Heart right ventricle (tissue), 16 donors: ENCODE results near the gene ZNF785. TPM values are rescaled to one million over a fixed set of nuclear protein-coding genes. Genes with fewer than 3 reads are reported as not detected.

Experiments used
- ATAC-seq, 8 donors: fragments of 200-7000 bp; cut with Tn5 transposase; one replicate each; pipeline ENCODE4 v1.9.1; 2020; ENCODE audit warnings: mild to moderate bottlenecking in 8 of 8, moderate library complexity in 8 of 8, moderate number of reproducible peaks in 1 of 8
- DNase-seq, 2 donors: peaks; one replicate each; pipeline ENCODE4 v3.0.0-alpha.2; 2020
- H3K27ac ChIP-seq, 10 donors: fragments of 200-600 bp; sonication (generic) in 2 of 10; one replicate each; pipeline versions ENCODE4 v1.5.0 to v1.8.0; 2020 to 2022; ENCODE audit warnings: mild to moderate bottlenecking in 3 of 10
- H3K27me3 ChIP-seq, 7 donors: fragments of 200-600 bp; one replicate each; pipeline ENCODE4 v1.8.0; 2021 to 2022; ENCODE audit warnings: mild to moderate bottlenecking in 2 of 7
- H3K36me3 ChIP-seq, 9 donors: fragments of 200-600 bp; sonication (generic) in 1 of 9; one replicate each; pipeline versions ENCODE4 v1.5.0 to v1.8.0; 2020 to 2022; ENCODE audit warnings: mild to moderate bottlenecking in 2 of 9
- H3K4me1 ChIP-seq, 9 donors: fragments of 200-600 bp; sonication (generic) in 1 of 9; one replicate each; pipeline versions ENCODE4 v1.5.0 to v1.8.0; 2020 to 2022; ENCODE audit warnings: mild to moderate bottlenecking in 4 of 9
- H3K4me3 ChIP-seq, 10 donors: fragments of 200-600 bp; sonication (generic) in 2 of 10; one replicate each; pipeline versions ENCODE4 v1.5.0 to v1.8.0; 2020 to 2022; ENCODE audit warnings: mild to moderate bottlenecking in 7 of 10, moderate library complexity in 2 of 10
- H3K9me3 ChIP-seq, 11 donors: fragments of 200-600 bp in 10 of 11; sonication (generic) in 2 of 11; one replicate each; pipeline versions ENCODE4 v1.5.0 to v1.8.0; 2013 to 2022; ENCODE audit warnings: mild to moderate bottlenecking in 2 of 11, control low read depth in 1 of 11, moderate library complexity in 1 of 11
- CTCF ChIP-seq, 9 donors: fragments of 200-600 bp; sonication (generic) in 2 of 9; IDR thresholded peaks; one replicate each; pipeline versions ENCODE4 v1.5.0 to v1.8.0; 2021 to 2022; ENCODE audit warnings: antibody characterized with exemption in 9 of 9, mild to moderate bottlenecking in 5 of 9, moderate library complexity in 1 of 9
- WGBS, 2 donors: extraction: QIAGEN DNeasy Blood & Tissue Kit; methylation state at CpG; one replicate each; pipeline ENCODE4 v1.1.7; 2013; ENCODE audit warnings: inconsistent platforms in 1 of 2; 5-methylcytosine and 5-hydroxymethylcytosine counted together
- intact Hi-C, 10 donors: fragments of 100-400 bp; cut with DNase I; formaldehyde crosslinking; loops; one replicate each; pipeline versions ENCODE4 v1.11.1 to v1.14.2; 2022
- polyA plus RNA-seq, 2 donors: library from polyadenylated mRNA; stranded (reverse); fragments of 200-250 nt; gene quantifications; one replicate each; pipeline ENCODE4 v1.2.3, GENCODE V29; 2013
- total RNA-seq, 10 donors: library from RNA; stranded (reverse); fragmentation: NEBNext Ultra II Directional in 3 of 10; extraction: Animal tissue kit (Norgen Biotek cat#: 25700) in 3 of 10; gene quantifications; one replicate each; pipeline versions ENCODE4 v1.2.1 to v1.2.4, GENCODE V29; 2021 to 2023
- donor health status: Arrhythmogenic right ventricular cardiomyopathy.
- donor health status: ischemic (EF 13 %, LVEDD 7.1; RV severe dilation, severe dysfunction).
- donor health status: healthy with polysubstance abuse.
- donor health status: DM: no; HTN: yes; CAD: no.
- donor health status: DM: no; HTN: no; CAD: no.
- donor health status: ischemic (EF 25% LVEDD 6.9; RV normal size, moderate dysfunction).
- donor health status: ischemic (EF 25% LVEDD 5.7; RV mildly dilated, moderate dysfunction).
- donor health status: healthy.
- donor health status: DM: yes; HTN: yes; CAD: no.
- donor health status: Ischemic cardiomyopathy.
- donor health status: ischemic (EF 35%, LVEDD 5.7; RV mildly dilated, moderate dysfunction).
- donor health status: nonischemic (EF 11% LVEDD 7.7; RV severe dilation, severe dysfunction).
- donor health status: DM: yes; HTN: yes; CAD: no.
- donor health status: PGD.
- donor health status: ischemic (EF 29% LVEDD 5.4; RV normal size, mild dysfunction).
- donor health status: nonischemic (EF 23%, LVEDD 6.1; RV moderate dilation, normal function).

Gene ZNF785
- total and polyA plus RNA-seq, 12 donors, result 2.8 to 8.4 (median 5.4) TPM

- intact Hi-C loops, result loop anchor here in 9 of 10 donors (1.0 to 10.0 kb wide), 10 partner anchors 22 to 470 kb away; partner anchors contain the start of genes ZNF764 (in 6 of the 9), ZNF785 (in 4 of the 9), ZNF688 (in 2 of the 9) and ALDOA (in 1 of the 9)
- Histone ChIP-seq H3K9me3 (no peaks in the 10 kb centered on the region), H3K36me3 (peaks cover 0 to 34% (median 18%) of the 10 kb centered on the region in 9 donors), H3K4me3 (peak within 1 kb of the TSS; percentile 71 to 94 (median 80)), H3K27me3 (no peaks in the 10 kb centered on the region), H3K27ac (peak within 1 kb of the TSS; percentile 78 to 98 (median 96)), H3K4me1 (peaks cover 0 to 39% (median 30%) of the 10 kb centered on the region in 9 donors)
- 1% methylated on average over 70 of the region's 70 CpGs for WGBS, 2 donors
- ATAC-seq (peak; percentile 85 to 96 (median 94)), DNase-seq (peak; percentile 94)
- peak in 2 of 9 donors; percentile 3 to 26 for TF ChIP-seq CTCF (IDR thresholded peaks at IDR 0.05)
Measured at GRCh38 chr16:30534368-30535105, 51.0 kb downstream of the ZNF785 start, which contains the start of gene ZNF747. TSS of gene ZNF747 (minus strand) at chr16:30534858. CDS start at chr16:30534679, 179 bp downstream.

- no peak for DNase-seq
- H3K27me3 ChIP-seq, result no peaks in the 10 kb centered on the region
- no peak for TF ChIP-seq CTCF (IDR thresholded peaks at IDR 0.05)
- peak in 2 of 8 donors; percentile 2 to 18 for ATAC-seq
- H3K4me1 ChIP-seq, result peaks cover 0 to 38% (median 26%) of the 10 kb centered on the region in 9 donors
- H3K27ac ChIP-seq, result peak overlapping the region; percentile 78 to 98 (median 96)
- peak overlapping the region; percentile 71 to 94 (median 80) for H3K4me3 ChIP-seq
- no peaks in the 10 kb centered on the region for H3K9me3 ChIP-seq
- intact Hi-C loops, result loop anchor here in 8 of 10 donors (2.0 to 10.0 kb wide), 9 partner anchors 23 to 469 kb away; partner anchors contain the start of genes ZNF785 (in 4 of the 8), ZNF688 (in 2 of the 8), ZNF764 (in 2 of the 8) and ALDOA (in 1 of the 8)
- H3K36me3 ChIP-seq, result peaks cover 0 to 34% (median 18%) of the 10 kb centered on the region in 9 donors
- 18 to 22% methylated on average over 29 of the region's 29 CpGs for WGBS, 2 donors
Measured at GRCh38 chr16:30533748-30534367, 51.6 kb downstream of the ZNF785 start.

GRCh38 chr16:30533146-30533522, 52.4 kb downstream of the ZNF785 start:
- Histone ChIP-seq H3K27ac (peak overlapping the region in 5 of 10 donors; percentile 89 to 98 (median 98)), H3K36me3 (peaks cover 0 to 34% (median 18%) of the 10 kb centered on the region in 9 donors), H3K4me1 (peaks cover 0 to 43% (median 33%) of the 10 kb centered on the region in 9 donors), H3K27me3 (no peaks in the 10 kb centered on the region), H3K9me3 (no peaks in the 10 kb centered on the region), H3K4me3 (peak overlapping the region in 2 of 10 donors; percentile 76 to 89)
- intact Hi-C loops, result loop anchor here in 5 of 10 donors (5.0 to 10.0 kb wide), 6 partner anchors 39 to 468 kb away; partner anchors contain the start of genes ZNF785 (in 3 of the 5), ZNF688 (in 2 of the 5), ALDOA (in 1 of the 5) and SRCAP (in 1 of the 5)
- WGBS, 2 donors, result 67 to 68% methylated on average over 11 of the region's 11 CpGs
- TF ChIP-seq CTCF (IDR thresholded peaks at IDR 0.05), result no peak
- no peak for ATAC-seq
- DNase-seq, result no peak
